T-helper 22 cell (primary cell): ENCODE data around the gene UCHL3.

Experiments
- DNase-seq: peaks from one replicate; pipeline ENCODE4 v3.0.0-alpha.2; 2020; ENCODE audit warnings: low read depth

The UCHL3 gene

GRCh38 chr13:75550159-75550567 lies 572 bp downstream of the UCHL3 start:
- no peak for DNase-seq

GRCh38 chr13:75554464-75554863 lies 4.9 kb downstream of the UCHL3 start:
- no peak for DNase-seq

- no peak for DNase-seq
These were observed 5.4 kb downstream of the UCHL3 start for GRCh38 chr13:75554981-75555380.

- no peak for DNase-seq
These were observed 6.2 kb downstream of the UCHL3 start for GRCh38 chr13:75555836-75556235.

- DNase-seq = no peak
These were observed 7.4 kb downstream of the UCHL3 start for GRCh38 chr13:75556961-75557360.

- DNase-seq = no peak
These were observed 8.7 kb downstream of the UCHL3 start for GRCh38 chr13:75558145-75558840.

- no peak for DNase-seq
These were observed 17.1 kb downstream of the UCHL3 start for GRCh38 chr13:75566658-75567057.

GRCh38 chr13:75569576-75569975 lies 20.0 kb downstream of the UCHL3 start:
- DNase-seq = no peak

- DNase-seq = no peak
These were observed 29.9 kb downstream of the UCHL3 start for GRCh38 chr13:75579529-75579928.

- no peak for DNase-seq
These were observed 32.5 kb downstream of the UCHL3 start for GRCh38 chr13:75581874-75582640.

- no peak for DNase-seq
These were observed 33.5 kb downstream of the UCHL3 start for GRCh38 chr13:75583091-75583490.

- DNase-seq = no peak
These were observed 35.6 kb downstream of the UCHL3 start for GRCh38 chr13:75585153-75585552.

GRCh38 chr13:75587679-75588078 lies 38.1 kb downstream of the UCHL3 start:
- no peak for DNase-seq

GRCh38 chr13:75596657-75597182 lies 47.1 kb downstream of the UCHL3 start:
- DNase-seq = no peak

GRCh38 chr13:75600371-75600770 lies 50.8 kb downstream of the UCHL3 start:
- DNase-seq = no peak

GRCh38 chr13:75603038-75603437 lies 53.4 kb downstream of the UCHL3 start:
- DNase-seq = no peak

- no peak for DNase-seq
These were observed 57.9 kb downstream of the UCHL3 start for GRCh38 chr13:75607447-75607846.

GRCh38 chr13:75610466-75610865 lies 60.9 kb downstream of the UCHL3 start:
- DNase-seq = no peak

- DNase-seq = no peak
These were observed 62.8 kb downstream of the UCHL3 start for GRCh38 chr13:75612354-75612753.

GRCh38 chr13:75617230-75617629 lies 67.6 kb downstream of the UCHL3 start:
- no peak for DNase-seq

- no peak for DNase-seq
These were observed 68.7 kb downstream of the UCHL3 start for GRCh38 chr13:75618308-75618707.

GRCh38 chr13:75620020-75620419 lies 70.4 kb downstream of the UCHL3 start:
- DNase-seq = no peak

- no peak for DNase-seq
These were observed 71.6 kb downstream of the UCHL3 start for GRCh38 chr13:75621147-75621546.
